LNCaP clone FGC (cell line): Measurements from ENCODE around the gene SOX6.

Experiments
- DNase-seq: peaks from one replicate; pipeline ENCODE4 v3.0.0-alpha.2; 2011; ENCODE audit warnings: low read depth
- H3K4me3 ChIP-seq: 2 replicates; pipeline ENCODE4 v1.5.1; 2011; ENCODE audit warnings: mild to moderate bottlenecking, low read depth, low read length, control low read depth
- CTCF ChIP-seq: IDR thresholded peaks from 2 replicates; pipeline ENCODE4 v1.5.1; 2012; ENCODE audit warnings: mild to moderate bottlenecking; ENCODE audit not compliant: control insufficient read depth, insufficient read depth; ENCODE audit errors: extremely low read depth

Gene SOX6

GRCh38 chr11:16356761-16357393 lies 531 bp upstream of the SOX6 start:
- H3K4me3 ChIP-seq: no peak overlapping the region
- no peak for TF ChIP-seq CTCF
- DNase-seq: no peak

- no peak overlapping the region for H3K4me3 ChIP-seq
- no peak for DNase-seq
- TF ChIP-seq CTCF: no peak
These were observed 3.6 kb downstream of the SOX6 start for GRCh38 chr11:16352707-16353106.

GRCh38 chr11:16350125-16350524 lies 6.2 kb downstream of the SOX6 start:
- no peak overlapping the region for H3K4me3 ChIP-seq
- no peak for TF ChIP-seq CTCF
- DNase-seq: no peak

- no peak for DNase-seq
- TF ChIP-seq CTCF: no peak
- no peak overlapping the region for H3K4me3 ChIP-seq
These were observed 8.2 kb downstream of the SOX6 start for GRCh38 chr11:16347928-16348685.

GRCh38 chr11:16346975-16347374 lies 9.4 kb downstream of the SOX6 start:
- H3K4me3 ChIP-seq: no peak overlapping the region
- DNase-seq: no peak
- no peak for TF ChIP-seq CTCF

GRCh38 chr11:16341853-16342252 lies 14.5 kb downstream of the SOX6 start:
- H3K4me3 ChIP-seq: no peak overlapping the region
- no peak for TF ChIP-seq CTCF
- DNase-seq: no peak

GRCh38 chr11:16338393-16338792 lies 18.0 kb downstream of the SOX6 start:
- H3K4me3 ChIP-seq: no peak overlapping the region
- DNase-seq: no peak
- TF ChIP-seq CTCF: no peak
